Activated T-cell treated with anti-CD3 and anti-CD28 coated beads for 24 hours (primary cell): ENCODE measurements around the gene TNS3.

Source experiments
- DNase-seq: peaks from one replicate; pipeline ENCODE4 v3.0.0-alpha.2; 2020; ENCODE audit warnings: low read depth

The TNS3 gene

GRCh38 chr7:47384755-47385535, 197.0 kb downstream of the TNS3 start:
- no peak for DNase-seq

GRCh38 chr7:47383696-47384445, 198.0 kb downstream of the TNS3 start:
- DNase-seq = no peak

DNA sequence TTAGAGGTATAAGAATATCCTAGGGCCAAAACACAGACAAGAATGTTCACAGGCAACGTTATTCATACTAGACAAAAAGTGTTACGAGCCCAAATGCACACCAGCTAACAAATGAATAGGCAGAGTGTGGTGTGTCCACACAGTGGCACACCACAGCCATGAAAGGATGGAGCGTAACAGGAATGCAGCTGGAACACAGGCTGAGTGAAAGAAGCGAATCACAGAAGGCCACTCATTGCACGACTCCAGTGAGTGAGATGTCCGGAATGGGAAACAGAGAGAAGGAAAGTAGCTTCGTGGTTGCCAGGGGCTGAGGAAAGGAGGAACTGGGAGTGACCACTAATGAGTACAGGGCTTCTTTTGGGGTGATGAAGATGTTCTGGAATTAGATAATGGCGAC, 198.8 kb downstream of the TNS3 start:
- no peak for DNase-seq

GRCh38 chr7:47382200-47382599, 199.7 kb downstream of the TNS3 start:
- DNase-seq = no peak

DNA sequence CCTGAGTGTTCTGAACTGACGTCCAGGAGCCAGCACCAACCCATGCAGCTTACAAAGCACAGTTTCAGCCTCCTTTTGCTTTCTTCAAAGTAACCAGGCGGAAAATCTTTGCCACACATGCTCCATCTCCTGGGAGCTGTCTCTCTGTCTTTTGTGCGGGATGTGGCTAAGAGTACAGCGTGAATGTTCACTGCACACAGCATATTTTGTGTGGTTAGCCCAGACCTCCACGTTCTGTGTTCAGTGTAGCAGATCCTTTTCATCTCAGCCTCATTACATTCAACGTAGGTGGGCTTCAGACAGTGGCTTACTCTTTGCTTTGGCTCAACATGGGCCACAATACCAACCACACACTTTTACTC, 200.8 kb downstream of the TNS3 start:
- no peak for DNase-seq

GRCh38 chr7:47380325-47381133, 201.4 kb downstream of the TNS3 start:
- DNase-seq = no peak

DNA sequence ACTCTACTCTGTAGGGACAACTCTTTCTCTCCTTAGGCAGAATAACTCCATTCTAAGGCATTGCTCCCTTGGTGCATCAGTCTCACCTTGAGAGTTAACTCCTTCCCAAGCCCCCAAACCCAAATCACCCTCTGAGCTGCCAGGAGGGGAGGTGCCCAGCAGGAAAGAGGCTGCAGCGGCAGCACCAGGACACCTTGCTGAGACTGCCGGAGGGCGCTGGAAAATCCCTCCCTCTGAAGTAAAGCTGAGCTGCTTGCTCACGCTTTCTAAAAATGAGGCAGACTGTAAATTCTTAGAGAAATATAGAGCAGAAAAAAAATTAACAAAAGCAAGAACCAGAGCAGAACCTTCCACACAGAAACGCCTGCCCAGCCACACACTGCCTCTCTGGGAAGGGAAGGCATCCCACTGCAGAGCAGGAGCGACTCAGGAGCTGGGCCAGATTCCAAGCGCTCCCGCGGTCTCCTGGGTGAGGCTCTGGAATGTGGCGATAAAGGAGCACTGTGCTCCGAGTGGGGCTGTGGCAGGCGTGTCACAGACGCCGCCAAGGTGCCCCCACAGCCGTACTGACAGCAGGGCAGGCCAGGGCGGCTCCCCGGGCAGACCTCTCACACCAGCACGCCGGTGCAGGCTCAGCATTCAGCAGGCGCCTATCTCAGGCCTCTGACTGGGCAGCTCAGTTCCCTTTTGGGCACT, 202.1 kb downstream of the TNS3 start:
- no peak for DNase-seq

- DNase-seq = no peak
Measured at GRCh38 chr7:47378728-47379395, 203.0 kb downstream of the TNS3 start.

- DNase-seq = no peak
Measured at GRCh38 chr7:47377741-47378140, 204.2 kb downstream of the TNS3 start.

- no peak for DNase-seq
Measured at GRCh38 chr7:47376991-47377616, 204.8 kb downstream of the TNS3 start.

- DNase-seq = no peak
Measured at GRCh38 chr7:47375121-47375938, 206.6 kb downstream of the TNS3 start.

DNA sequence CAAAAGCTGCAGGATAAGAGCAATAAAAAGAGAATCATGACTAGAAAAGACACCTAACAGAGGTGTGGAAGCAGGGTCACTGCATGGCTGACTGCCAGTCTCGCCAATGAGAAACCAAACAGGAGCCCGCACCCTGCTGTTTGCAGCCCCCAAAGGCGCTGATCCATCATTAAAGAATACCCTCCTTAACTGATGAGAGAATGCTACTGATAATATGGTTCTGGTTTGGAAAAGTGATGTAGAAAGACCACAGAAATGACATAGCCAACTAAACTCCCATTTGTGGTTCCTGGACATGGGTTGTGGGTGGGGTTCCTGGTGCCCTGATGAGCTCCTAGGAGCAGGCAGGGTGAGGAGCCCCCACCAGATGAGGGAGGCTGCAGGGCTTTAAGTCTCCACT, 207.4 kb downstream of the TNS3 start:
- no peak for DNase-seq

- no peak for DNase-seq
Measured at GRCh38 chr7:47373871-47374451, 207.9 kb downstream of the TNS3 start.

GRCh38 chr7:47371733-47372368, 210.1 kb downstream of the TNS3 start:
- no peak for DNase-seq

DNA sequence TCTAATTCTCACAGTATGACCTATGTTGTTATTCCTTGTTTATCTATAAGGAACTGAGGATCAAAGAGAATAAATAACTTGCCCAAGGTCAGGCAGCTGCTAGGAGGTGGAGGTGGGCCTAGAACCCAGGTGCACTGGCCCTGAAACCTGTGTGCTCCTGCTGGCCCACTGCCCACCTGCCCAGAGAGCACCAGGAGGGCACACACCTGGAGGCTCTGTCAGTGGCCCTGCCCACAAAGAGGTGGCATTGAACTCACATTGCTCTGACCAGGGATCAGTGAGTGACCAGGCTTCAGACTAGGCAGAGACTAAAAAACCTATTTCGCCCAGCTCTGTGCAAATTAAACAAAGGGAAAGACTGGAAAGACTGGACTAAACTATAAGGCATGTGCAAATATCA, 210.6 kb downstream of the TNS3 start:
- DNase-seq = no peak

- DNase-seq = no peak
Measured at GRCh38 chr7:47370461-47371042, 211.4 kb downstream of the TNS3 start.

GRCh38 chr7:47369736-47370135, 212.2 kb downstream of the TNS3 start:
- no peak for DNase-seq

- no peak for DNase-seq
Measured at GRCh38 chr7:47368190-47368812, 213.6 kb downstream of the TNS3 start.

DNA sequence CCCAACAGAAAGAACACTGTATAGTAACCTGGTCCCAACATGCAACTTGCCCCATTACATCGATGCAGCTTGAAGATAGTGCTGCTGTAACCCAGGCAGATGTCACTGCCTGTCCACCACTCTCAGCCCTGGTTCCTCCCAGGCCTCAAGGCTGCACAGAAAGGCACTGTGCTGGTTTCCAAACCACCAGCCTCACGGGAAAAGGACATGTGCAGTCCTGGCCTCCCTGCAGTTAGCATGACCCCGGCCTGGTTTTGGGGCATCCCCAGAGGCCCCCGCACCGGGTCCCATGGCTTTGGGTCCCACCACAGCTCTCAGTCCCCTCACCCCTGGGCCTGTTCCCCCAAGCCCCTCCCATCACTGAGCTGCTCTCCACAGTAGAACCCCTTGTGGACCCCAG, 214.5 kb downstream of the TNS3 start:
- DNase-seq = no peak
